NK-92 (cell line): Measurements from ENCODE around the gene ROBO2.

ENCODE experiments used
- DNase-seq: peaks from one replicate; lab custom pipeline; 2025; ENCODE audit not compliant: unreplicated experiment; lab: John Stamatoyannopoulos, UW

Gene ROBO2

DNA sequence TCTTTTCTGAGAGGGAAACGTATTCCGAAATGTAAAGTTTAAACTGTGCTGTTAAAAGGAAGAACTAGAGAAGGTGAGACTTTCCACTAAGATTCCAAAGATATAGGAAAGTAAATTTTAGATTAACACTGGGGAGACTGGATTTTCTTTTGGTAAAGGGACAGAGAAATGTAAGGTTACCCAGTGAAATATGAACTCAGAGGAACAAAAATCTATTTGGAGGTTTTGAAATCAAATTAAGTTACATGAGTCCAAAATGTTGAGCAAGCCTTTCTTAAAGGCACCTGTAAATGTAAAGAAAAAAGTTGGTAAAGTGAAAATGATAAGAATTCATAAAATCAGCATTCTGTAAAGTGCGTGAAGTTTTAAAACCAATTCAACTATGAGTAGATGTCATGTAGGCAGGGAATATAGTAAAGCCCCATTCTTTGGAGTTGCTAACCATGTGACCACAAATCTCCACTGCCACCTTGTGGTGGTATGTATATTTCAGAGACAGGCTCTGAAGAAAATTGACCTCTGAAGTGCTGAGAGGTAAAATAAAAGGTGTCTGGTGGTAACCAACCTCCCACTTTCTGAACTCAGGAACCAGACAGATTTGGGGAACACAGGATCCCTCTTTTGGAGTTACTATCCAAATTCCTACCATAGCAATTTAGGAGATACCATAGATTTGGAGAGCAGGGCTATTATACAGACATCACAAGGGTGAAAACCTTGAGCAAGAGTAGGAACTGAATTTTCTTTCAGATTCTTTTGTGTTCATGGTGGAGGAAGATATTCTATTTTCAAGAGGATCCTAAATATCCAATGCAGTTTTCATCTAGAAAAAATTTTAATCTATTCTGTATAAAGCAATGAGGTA, 215.3 kb downstream of the ROBO2 start:
- no peak for DNase-seq

DNA sequence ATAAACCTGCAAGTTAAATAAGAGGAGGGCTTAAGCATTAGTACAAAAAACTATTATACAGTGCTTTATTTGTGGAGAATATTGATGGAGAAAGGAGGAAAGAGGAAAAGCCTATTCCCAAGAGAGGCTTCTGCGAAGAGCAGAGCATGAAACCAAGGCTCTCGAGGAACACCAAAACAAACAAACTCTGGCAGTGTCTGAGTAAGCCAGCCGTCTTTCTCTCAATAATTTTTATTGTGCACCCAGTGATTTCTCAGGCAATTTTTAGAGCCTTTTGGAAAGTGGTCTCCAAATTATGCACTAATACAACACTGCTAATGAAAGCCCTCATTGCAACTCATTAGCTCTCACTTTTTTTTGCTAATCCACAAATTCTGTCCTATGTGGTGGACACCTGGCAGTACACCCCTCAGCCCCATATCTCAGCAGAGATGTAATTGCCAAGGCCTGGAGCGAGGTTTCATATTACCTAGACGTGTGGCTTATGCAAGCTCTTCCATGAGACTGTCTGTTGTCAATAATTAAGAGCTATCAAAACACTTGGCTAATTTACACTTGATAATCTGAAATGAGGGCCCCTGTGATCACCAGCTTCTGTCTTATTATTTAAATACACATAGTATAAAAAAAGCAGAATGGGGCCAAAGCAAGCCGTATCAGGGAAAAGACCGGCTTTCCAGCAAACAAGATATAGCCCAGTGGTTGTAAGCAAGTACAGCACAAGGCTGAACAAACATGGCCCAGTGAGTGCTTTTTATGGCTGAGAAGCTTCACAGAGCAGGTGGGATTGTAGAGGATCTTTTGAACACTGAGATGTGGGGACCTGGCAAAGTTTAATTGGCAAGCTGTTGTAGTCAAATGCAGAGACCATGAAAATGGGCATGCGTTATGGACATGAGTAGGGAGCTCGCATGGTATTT, 216.9 kb downstream of the ROBO2 start:
- no peak for DNase-seq

DNA sequence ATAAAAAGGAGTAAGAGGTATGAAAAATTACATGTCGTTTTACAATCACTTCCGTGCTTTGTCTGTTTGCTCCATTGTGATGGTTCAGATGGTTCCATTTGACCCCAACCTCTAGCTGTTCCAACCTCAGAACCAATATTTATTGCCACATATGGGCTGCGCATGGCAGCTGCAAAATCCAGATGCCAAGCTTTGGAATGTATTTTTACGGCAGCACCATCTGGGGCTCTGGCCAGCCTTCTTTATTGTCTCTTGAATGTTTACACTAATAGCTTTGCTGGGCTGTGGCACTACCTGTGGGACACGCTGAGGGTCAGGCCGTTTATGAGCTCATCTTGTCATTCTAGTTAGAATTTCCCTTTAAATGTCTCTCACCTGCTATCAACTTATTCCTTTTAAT, 219.8 kb downstream of the ROBO2 start:
- DNase-seq = no peak

DNA sequence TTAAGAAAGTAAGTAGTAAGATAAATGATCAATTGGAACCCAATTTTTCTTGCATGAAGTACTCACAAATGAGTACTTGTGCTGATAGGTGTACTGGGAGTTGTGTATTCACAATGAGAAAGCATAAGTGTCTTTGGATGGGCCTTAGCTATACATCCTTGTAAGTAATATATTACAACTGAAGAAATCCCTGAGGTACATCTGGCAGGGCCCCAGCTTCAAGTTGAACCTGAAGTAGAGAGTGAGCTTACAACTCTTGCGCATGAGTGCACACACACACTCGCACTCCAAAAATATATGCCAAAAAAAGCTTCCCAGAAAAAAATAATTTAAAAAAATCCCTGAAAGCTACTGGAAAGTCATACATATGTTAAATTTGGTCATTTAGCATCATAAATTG, 222.5 kb downstream of the ROBO2 start:
- no peak for DNase-seq

DNA sequence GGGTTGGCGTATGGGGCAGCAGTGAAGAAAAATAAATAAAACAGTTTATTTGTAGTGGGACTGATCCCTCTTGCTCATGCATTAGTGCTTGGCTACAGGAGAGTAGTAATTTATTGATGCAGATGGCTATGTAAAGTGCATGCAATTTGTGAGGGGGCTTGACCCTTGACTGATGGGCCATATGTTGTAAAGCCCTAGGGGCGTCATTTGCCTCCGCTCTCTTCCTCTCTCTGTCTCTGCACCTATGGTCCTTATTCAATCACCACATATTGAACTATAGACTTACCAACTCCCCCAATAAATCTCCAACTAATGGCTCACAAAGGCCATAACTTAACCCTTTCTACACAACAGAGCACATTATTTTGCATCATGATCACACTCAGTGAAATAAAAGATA, 227.7 kb downstream of the ROBO2 start:
- DNase-seq = no peak

DNA sequence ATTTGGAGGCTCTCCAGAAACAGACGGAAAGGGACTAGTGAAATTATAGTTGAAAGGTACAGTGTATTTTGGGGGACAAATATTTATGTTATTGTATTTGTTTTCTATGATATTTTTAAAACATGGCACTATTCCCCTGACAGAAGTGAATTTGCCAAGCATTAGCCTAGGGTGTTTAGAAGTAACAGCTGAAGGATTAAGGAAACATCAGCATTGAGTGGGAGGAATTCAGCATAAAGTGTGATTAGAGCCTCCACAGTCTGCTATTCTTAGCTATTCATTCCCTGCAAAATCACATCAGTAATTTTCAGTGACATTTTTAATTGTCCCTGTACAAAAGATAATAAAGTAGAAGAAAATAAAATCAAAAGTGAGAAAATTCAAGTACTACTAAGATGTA, 231.4 kb downstream of the ROBO2 start:
- DNase-seq = no peak

DNA sequence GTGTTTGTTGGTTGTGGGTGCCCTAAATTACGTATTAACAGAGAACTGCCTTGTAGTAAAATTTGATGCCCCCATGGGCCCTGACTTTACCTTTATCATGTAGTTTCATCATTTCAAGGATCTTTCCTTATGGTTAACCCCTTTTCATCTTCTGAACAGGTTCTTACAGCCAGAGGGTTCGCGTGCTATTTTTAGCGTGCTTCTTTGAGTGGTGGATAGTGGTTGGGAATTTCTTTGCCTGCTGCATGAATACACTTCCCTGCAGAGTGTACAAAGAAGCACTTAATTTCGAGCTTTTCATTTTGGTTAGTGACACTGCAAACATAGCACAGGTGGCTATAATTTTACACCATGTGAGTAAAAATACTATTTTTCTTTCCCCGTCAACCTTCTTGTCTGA, 231.8 kb downstream of the ROBO2 start:
- no peak for DNase-seq

DNA sequence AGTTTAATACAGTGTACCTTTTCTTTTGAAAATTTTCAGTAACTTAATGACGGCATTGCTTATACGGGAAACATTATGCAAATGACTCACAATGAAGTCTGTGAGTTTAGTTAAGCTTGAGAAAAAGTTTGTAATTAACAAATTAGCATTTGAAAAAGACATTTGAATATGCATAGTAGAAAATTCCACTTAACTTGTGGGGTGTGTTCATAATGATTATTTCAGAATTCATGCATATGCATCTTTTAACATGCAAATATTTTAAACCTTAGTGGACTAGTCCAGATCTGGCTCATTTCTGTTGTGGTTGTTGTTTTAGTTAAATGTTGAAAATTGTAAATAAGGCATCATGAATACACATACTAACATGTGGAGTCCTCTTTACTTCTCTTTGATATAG, 239.4 kb downstream of the ROBO2 start:
- no peak for DNase-seq

DNA sequence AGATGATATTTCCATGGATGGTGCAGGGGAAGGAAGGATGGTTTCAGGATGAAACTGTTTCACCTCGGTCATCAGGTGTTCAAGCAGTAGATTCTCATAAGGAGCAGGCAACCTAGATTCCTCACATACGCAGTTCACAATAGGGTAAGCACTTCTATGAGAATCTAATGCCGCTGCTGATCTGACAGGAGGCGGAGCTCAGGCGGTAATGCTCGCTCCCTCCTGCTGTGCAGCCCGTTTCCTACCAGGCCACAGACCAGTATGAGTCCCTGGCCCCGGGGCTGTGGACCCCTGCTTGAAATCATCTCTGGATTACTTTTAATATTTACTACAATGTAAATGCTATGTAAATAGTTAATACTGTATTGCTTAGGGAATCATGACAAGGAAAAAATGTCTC, 241.8 kb downstream of the ROBO2 start:
- DNase-seq = no peak

DNA sequence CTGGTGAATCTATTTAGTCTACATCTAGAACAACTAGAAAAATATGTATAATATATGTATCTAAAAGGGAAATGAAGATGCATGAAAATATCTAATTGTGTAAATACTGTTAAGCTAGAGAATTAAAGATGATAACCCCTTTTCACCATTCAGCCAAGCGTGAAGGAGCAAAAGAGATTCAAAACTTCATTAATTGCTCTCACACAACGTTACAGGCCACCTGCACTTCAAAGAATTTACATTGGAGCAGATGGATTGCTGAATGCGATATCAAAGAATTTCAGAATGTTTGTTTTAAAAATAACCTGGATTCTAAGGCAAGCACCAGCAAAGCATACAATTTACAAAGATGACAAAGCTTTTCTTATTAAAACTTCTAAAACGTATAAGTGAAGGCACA, 243.2 kb downstream of the ROBO2 start:
- DNase-seq = no peak

DNA sequence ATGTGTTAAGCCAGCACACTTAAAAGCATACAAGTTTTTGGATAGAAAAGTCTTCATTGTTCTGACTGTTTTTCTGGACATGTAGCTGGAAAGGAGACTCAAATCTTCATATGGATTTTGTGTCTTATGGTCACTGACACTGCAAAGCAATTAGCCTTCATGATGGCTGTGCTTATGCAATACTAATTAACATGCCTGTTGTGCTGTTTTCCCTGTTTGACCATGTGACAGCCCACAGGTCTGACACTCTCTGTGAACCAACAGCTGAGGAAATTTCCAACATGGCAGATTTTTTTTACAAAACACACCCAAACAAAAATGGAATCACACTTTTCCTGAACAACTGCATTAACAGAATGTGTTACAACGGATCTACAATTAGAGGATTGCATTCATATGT, 248.4 kb downstream of the ROBO2 start:
- DNase-seq = no peak

DNA sequence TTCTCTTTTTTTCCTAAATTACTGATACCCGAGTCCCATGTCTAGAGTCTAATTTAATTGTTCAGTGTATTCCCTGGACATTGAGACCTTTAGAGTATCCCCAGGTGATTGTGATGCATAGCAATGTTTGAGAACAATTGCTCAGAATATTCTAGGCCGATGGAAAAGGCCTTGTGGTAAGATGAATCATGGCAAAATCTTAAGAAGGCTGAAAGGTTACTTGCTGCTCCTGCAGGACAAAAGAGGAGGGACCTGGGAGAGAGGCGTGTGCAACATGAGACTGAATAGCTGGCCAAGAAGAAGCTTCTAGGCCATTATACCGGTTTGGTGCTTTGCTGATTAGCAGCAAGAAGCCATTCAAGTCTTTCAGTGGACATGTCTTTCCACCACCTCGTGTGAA, 256.6 kb downstream of the ROBO2 start:
- DNase-seq = no peak

DNA sequence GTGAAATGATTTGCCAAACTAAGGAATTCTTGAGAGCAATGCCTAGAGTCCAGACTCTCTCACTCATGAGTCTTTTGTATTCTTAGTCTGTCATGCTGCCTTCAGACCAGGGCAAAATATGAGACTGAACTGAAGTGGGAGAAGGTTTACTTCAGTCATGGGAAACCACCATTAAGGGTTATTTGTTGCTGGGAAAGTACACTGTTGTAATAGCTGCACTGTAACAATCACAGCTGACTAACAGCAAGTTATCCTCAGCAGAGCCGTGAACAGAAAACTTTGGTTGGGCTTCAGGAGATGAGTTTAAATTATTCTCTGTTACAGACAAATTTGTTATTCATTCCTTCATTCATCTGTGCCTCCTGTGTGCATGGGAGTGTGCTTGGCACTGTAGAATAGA, 258.5 kb downstream of the ROBO2 start:
- no peak for DNase-seq

DNA sequence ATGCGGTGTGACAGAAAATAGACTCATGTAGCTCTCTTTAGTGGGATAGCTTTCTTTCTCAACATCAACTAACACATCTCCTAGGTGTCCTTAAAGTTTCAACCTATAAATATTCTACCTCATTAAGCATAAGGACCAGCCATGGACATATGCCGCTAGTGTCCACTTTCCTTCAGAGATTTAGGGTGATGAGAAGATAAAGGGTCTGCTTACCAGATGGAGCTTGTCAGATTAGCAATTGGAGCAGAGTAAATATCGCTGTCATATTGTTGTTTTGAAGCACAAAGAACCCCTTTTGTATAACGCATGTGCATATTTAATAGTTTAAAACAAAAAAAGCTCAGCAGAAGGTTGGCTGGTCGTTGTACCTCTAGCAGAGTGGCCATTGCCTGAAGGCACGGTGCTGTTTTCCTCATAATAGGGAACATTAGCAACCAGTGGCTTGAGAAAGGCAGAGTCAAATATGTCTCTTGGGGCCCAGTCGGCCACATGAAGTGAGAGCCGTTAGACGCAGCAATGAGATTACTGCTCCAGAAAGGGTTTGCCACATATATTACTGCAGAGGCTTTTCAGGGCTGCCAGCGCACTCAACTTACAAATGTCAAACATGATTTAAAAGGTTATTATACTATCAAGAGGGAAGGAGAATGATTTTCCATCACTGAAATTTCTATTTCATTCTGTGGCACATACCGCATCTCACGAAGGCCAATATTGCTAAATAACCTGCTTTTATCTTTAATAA, 264.2 kb downstream of the ROBO2 start:
- DNase-seq = no peak

DNA sequence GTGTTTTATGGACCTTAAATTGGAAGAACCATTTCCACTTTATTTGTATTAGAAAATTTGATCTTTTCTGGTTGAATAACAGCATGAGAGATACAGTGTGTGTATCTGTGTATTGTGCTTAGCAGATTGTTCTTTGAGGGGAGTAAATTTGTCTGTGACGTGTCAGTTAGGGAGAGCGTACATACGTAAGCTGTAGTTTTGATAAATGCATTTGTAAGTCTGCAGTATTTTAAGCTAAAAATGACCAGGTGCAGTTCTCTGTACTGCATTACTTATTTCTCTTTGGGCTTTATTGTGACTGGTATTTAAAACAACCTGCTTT, 264.8 kb downstream of the ROBO2 start:
- no peak for DNase-seq

DNA sequence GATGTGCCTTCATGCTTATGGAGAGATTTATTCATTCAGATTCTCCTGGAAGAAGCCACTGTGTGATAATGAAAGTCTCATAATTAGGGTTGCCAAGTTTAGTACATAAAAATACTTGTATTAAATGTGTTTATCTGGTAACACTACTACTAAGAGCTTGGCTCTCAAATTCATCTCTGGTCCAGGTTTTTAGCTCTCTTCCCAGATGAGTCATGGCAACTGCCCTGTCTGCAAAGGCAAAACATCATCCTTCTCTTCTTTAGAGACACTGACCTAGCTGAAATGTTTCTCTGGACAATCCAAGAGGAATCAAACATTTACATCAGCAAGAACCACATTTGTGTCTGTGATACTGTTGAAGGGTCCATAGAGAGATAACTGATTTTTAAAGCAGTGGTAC, 269.6 kb downstream of the ROBO2 start:
- DNase-seq = no peak

DNA sequence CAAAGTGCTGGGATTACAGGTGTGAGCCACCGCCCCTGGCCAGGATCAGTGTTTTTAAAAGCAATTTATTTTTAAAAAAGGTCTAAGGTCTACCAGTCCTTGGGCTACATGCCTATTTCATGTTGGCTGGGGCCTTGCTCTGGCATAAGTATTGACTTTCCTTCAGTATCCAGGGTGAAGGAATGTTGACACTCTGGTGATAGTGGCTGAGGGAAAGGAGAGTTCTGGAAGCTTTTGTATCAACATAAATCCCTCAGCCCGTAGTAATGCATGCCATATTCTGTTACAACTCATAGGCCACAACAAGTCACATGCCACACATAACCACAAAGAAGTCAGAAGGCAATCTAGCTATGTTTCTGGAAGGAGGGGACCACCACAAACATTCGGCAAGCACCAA, 273.9 kb downstream of the ROBO2 start:
- no peak for DNase-seq

DNA sequence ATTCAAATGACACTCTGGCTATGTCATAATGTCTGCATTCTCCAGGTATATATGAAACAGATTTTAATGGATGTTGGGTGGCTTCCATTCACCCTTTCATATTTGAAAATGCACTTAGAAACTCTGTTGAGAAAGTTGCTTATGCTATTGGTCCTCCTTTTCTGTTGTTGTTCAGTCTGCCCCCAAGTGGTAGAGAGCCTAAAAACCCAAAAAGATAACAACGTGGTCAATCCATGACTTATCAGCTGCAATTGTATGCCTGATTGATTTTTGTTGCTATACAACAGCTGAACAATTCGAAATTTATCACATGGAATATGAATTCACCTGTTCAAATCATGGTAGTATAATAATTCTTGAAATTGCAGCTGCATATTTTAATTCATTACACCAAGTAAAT, 279.8 kb downstream of the ROBO2 start:
- DNase-seq = no peak

DNA sequence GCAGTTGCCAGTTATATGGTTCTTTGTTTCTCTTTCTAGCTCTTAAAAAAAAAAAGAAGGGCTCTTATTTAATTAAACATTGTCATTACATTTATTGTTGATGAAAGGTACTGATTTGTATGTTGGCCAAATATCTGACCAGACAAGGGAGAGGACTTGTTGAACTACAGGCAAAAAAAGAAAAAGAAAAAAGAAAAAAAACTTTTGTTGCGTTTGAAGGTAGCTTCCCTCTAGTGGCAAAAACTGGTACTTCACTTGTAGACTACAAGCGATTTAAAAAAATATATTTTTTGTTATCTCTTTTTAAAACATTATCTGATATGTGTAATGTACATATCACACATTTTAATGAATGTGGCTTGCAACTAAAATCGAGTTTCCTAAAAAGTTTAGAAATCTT, 280.6 kb downstream of the ROBO2 start:
- no peak for DNase-seq

DNA sequence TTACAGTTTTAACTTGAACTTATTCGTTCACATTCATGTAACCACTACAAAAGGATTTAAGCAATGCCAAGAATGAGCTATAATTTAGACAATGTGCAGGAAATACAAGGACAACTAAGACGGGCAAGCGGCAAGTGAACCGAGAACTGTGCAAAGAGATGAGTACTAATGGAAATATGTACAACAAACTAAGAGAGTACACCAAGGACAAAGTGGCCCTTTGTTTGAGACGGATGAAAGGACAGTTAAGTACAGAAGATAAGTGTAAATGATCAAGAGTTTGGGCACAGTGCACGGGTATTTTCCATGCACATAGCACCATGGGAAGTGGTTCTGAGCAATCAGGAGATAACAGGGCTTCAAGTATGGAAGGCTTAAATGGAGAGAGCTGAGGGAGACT, 281.7 kb downstream of the ROBO2 start:
- no peak for DNase-seq

DNA sequence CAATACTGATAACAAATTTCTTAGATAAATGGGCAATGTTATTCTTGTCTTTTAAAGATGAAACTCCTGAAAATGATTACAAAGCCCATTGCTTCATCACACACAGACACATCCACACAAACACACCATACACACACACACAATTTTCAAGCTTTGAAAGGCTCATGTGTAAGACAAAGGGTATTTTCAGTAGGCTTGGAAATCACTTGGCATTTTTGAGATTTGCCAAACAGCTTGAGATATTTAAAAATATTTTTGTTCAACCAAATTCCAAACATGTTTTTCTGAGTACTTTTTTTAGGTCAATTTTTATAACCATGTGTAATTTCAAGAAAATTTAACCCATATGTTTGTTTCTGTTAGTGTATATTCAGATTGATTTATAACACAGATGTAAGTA, 283.7 kb downstream of the ROBO2 start:
- no peak for DNase-seq

DNA sequence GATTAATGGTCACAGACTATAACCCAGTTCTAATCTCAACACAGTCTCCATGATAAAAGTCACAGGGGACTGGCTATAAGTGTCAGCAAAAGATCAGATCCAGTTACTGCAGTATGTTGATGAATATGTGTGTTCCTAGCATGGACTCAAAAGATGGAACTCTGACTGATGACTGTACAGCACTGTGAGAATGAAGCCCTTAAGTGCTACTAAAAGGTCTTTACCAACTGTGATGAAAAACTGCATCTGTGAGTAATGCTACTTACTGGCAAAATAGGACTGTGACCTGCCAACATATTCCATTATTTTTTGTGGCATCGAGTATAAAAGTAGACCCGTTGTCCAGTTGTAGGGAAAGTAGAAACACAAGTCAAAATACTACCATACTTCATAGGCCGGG, 284.2 kb downstream of the ROBO2 start:
- no peak for DNase-seq
